ENCODE data around the gene ACLY. TPM values are rescaled to one million over a fixed set of nuclear protein-coding genes. Genes with fewer than 3 reads are reported as not detected.
A peak's percentile ranks its signal among the peaks of the same experiment; 100 is the strongest.

Gene ACLY
- total RNA-seq, 2 experiments from 2014 or later: 153 to 161 TPM

- CTCF ChIA-PET: no interaction called here
- H3K27ac Mint-ChIP-seq: peak overlapping the region; percentile 4
- intact Hi-C loops (cut with micrococcal nuclease): no loop called here
- DNase-seq: no peak
- peaks cover 27% of the 10 kb centered on the region for H3K36me3 Mint-ChIP-seq (ENCODE audit: low read depth)
- H3K27me3 Mint-ChIP-seq (ENCODE audit: low read depth): no peaks in the 10 kb centered on the region
- H3K4me1 Mint-ChIP-seq (ENCODE audit: low read depth): no peaks in the 10 kb centered on the region
- H3K9me3 Mint-ChIP-seq: no peaks in the 10 kb centered on the region
- no peak overlapping the region for H3K4me3 Mint-ChIP-seq
Observed at GRCh38 chr17:41906465-41907184, 12.1 kb downstream of the ACLY start.

DNA sequence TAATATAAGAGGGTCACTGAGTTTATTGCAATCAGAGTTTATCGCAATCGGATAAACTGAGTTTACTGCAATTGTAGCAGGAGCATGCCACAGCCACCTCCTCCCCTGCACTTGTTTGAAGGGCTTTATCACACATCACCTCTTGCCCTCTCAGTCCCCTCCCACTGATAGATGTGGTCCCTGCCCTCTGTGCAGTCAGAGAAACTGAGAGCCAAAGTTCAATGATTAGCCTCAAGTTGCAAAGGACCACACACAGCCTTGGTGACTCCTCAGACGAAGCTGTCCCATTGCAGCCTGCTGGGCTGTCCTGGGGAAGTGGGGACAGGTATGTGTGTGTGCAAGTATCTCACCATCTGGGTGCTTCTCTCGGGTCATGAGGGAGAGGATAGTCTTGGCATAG lies 13.6 kb downstream of the ACLY start:
- intact Hi-C loops (cut with micrococcal nuclease): no loop called here
- H3K36me3 Mint-ChIP-seq (ENCODE audit: low read depth): peaks cover 36% of the 10 kb centered on the region
- no peaks in the 10 kb centered on the region for H3K4me1 Mint-ChIP-seq (ENCODE audit: low read depth)
- no peaks in the 10 kb centered on the region for H3K9me3 Mint-ChIP-seq
- H3K27ac Mint-ChIP-seq: no peak overlapping the region
- no peaks in the 10 kb centered on the region for H3K27me3 Mint-ChIP-seq (ENCODE audit: low read depth)
- H3K4me3 Mint-ChIP-seq: no peak overlapping the region
- no peak for DNase-seq
- CTCF ChIA-PET: no interaction called here

DNA sequence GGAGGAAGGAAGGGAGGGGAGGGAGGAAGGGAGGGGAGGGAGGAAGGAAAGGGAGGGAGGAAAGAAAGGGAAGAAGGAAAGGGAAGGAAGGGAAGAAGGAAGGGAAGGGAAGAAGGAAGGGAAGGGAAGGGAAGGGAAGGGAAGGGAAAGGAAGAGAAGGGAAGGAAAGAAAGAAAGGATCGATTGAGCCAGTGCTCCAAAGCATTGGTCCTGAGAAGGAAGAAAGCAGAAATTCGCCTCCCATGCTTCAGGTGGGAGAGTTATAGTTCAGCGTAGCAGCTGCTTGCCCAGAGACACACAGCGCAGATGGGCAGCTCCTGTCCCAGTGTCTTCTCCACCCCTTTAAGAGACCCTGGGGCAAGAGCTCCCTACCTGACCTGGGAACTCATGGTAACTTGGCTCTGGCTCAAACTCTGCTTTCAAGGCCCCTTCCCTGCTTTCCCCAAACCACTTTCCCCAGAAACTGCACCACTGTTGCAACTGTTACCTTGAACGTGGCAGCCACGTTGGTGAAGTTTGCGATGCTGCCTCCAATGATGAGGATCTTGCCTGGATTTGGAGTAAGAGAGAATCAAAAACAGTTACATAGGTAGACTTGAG lies 14.4 kb downstream of the ACLY start:
- intact Hi-C loops (cut with micrococcal nuclease): no loop called here
- H3K4me1 Mint-ChIP-seq (ENCODE audit: low read depth): no peaks in the 10 kb centered on the region
- H3K36me3 Mint-ChIP-seq (ENCODE audit: low read depth): peaks cover 33% of the 10 kb centered on the region
- H3K9me3 Mint-ChIP-seq: no peaks in the 10 kb centered on the region
- no peaks in the 10 kb centered on the region for H3K27me3 Mint-ChIP-seq (ENCODE audit: low read depth)
- H3K4me3 Mint-ChIP-seq: no peak overlapping the region
- DNase-seq: no peak
- no peak overlapping the region for H3K27ac Mint-ChIP-seq
- CTCF ChIA-PET: no interaction called here

DNA sequence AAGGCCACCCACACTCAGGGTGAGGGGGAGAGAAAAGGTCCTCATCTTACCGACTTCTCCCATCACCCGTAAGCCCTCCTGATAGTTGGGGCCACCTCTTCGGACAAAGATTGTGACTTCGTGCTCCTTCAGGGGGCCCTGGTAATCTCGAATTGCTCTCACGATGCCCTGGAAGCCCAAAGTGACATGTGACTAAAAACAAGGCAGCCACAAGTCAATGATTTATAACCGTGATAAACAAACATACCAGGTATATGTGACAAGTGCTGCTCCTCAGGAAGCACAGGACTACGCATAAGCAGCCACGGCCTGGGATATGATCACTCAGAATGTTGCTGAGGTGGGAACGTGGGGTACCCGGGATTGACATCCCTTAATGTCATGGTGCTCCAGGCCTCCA lies 17.1 kb downstream of the ACLY start:
- H3K27me3 Mint-ChIP-seq (ENCODE audit: low read depth): no peaks in the 10 kb centered on the region
- no peak overlapping the region for H3K4me3 Mint-ChIP-seq
- H3K4me1 Mint-ChIP-seq (ENCODE audit: low read depth): no peaks in the 10 kb centered on the region
- H3K36me3 Mint-ChIP-seq (ENCODE audit: low read depth): peaks cover 41% of the 10 kb centered on the region
- intact Hi-C loops (cut with micrococcal nuclease): no loop called here
- H3K9me3 Mint-ChIP-seq: no peaks in the 10 kb centered on the region
- DNase-seq: no peak
- H3K27ac Mint-ChIP-seq: no peak overlapping the region
- CTCF ChIA-PET: no interaction called here

GRCh38 chr17:41896726-41897125 lies 22.0 kb downstream of the ACLY start:
- intact Hi-C loops (cut with micrococcal nuclease): no loop called here
- H3K27me3 Mint-ChIP-seq (ENCODE audit: low read depth): no peaks in the 10 kb centered on the region
- H3K36me3 Mint-ChIP-seq (ENCODE audit: low read depth): peaks cover 48% of the 10 kb centered on the region
- no peaks in the 10 kb centered on the region for H3K4me1 Mint-ChIP-seq (ENCODE audit: low read depth)
- no peak for DNase-seq
- CTCF ChIA-PET: no interaction called here
- no peak overlapping the region for H3K27ac Mint-ChIP-seq
- H3K4me3 Mint-ChIP-seq: no peak overlapping the region
- no peaks in the 10 kb centered on the region for H3K9me3 Mint-ChIP-seq

DNA sequence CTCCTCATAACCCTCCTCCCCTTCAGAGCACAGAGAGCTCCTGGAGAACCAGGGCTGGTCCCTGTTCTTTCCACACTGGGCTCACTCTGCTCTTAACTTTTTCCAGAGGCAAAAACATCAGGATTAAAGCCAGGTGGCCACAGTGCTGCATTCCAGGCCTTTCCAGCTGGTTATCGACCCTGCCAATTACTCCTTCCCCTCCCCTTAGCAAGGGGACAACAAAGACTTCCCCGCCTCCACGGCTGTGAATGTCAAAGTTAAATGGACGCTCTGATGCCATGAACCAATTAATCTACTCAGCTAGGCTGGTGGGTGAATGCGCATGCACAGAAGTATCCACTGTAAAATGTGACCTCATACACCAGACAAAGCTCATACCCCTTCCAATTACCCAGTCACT lies 23.1 kb downstream of the ACLY start:
- H3K27ac Mint-ChIP-seq: no peak overlapping the region
- H3K4me3 Mint-ChIP-seq: no peak overlapping the region
- DNase-seq: no peak
- H3K27me3 Mint-ChIP-seq (ENCODE audit: low read depth): no peaks in the 10 kb centered on the region
- no peaks in the 10 kb centered on the region for H3K4me1 Mint-ChIP-seq (ENCODE audit: low read depth)
- peaks cover 40% of the 10 kb centered on the region for H3K36me3 Mint-ChIP-seq (ENCODE audit: low read depth)
- intact Hi-C loops (cut with micrococcal nuclease): no loop called here
- CTCF ChIA-PET: no interaction called here
- H3K9me3 Mint-ChIP-seq: no peaks in the 10 kb centered on the region

DNA sequence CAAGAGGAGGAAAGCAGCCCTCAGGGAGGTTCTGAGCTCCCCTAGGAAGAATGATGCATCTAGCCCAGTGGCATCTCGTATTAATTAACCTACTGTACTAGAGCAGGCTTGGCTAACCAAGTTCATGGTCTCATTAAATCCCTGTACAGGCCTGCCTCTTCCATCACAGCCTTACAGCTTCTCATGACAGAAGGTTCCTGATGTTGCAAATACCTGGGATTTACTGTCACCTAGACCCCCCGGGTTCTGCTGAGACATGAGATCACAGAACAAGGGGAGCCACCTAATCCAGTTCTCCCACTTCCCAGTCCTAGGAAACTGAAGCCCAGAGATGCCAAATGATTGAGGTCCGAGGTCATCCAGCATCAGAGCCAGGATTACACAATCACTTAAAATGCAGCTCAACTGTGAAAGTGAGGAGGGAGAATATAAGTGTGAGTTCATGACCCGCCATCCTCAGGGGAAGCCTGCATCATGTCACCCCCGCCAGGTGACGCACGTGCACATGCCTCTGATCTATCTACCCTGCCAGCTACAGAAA lies 23.9 kb downstream of the ACLY start:
- no peak for DNase-seq
- Mint-ChIP-seq H3K27ac (no peak overlapping the region), H3K36me3 (ENCODE audit: low read depth) (peaks cover 41% of the 10 kb centered on the region), H3K27me3 (ENCODE audit: low read depth) (no peaks in the 10 kb centered on the region), H3K4me3 (no peak overlapping the region), H3K4me1 (ENCODE audit: low read depth) (no peaks in the 10 kb centered on the region), H3K9me3 (no peaks in the 10 kb centered on the region)
- intact Hi-C loops (cut with micrococcal nuclease): no loop called here
- CTCF ChIA-PET: interaction anchor here (0.7 kb wide), 1 partner anchor 97 kb away, joined by 3 read pairs; no protein-coding TSS in a partner anchor

DNA sequence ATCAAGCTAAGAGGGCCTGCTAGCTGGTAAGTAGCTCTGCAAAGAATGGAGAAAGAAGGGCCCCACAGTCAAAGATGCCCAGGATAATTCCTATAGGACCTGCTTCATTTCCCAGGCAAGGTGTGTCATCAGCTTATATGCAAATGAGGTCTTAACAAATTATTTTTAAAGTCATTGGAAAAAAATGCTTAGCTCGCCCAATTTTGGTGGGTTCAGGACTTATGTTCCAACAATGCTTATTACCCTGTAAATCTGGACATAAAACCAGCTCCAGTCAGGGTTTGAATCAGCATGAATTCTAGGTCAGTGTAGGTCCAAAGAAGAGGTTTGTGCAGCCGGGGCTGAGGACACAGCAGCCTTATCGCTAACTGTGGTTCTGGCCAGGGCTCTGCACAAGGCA lies 25.4 kb downstream of the ACLY start:
- CTCF ChIA-PET: no interaction called here
- DNase-seq: no peak
- H3K4me1 Mint-ChIP-seq (ENCODE audit: low read depth): no peaks in the 10 kb centered on the region
- no peaks in the 10 kb centered on the region for H3K27me3 Mint-ChIP-seq (ENCODE audit: low read depth)
- intact Hi-C loops (cut with micrococcal nuclease): no loop called here
- no peak overlapping the region for H3K27ac Mint-ChIP-seq
- no peaks in the 10 kb centered on the region for H3K9me3 Mint-ChIP-seq
- H3K36me3 Mint-ChIP-seq (ENCODE audit: low read depth): peaks cover 41% of the 10 kb centered on the region
- no peak overlapping the region for H3K4me3 Mint-ChIP-seq

- CTCF ChIA-PET: no interaction called here
- Mint-ChIP-seq H3K27me3 (ENCODE audit: low read depth) (no peaks in the 10 kb centered on the region), H3K4me3 (no peak overlapping the region), H3K9me3 (no peaks in the 10 kb centered on the region), H3K36me3 (ENCODE audit: low read depth) (peaks cover 41% of the 10 kb centered on the region), H3K4me1 (ENCODE audit: low read depth) (no peaks in the 10 kb centered on the region), H3K27ac (no peak overlapping the region)
- intact Hi-C loops (cut with micrococcal nuclease): no loop called here
- DNase-seq: no peak
Observed at GRCh38 chr17:41892021-41892376, 26.8 kb downstream of the ACLY start.

GRCh38 chr17:41891135-41892020 lies 27.4 kb downstream of the ACLY start:
- no peaks in the 10 kb centered on the region for H3K9me3 Mint-ChIP-seq
- intact Hi-C loops (cut with micrococcal nuclease): no loop called here
- no peaks in the 10 kb centered on the region for H3K4me1 Mint-ChIP-seq (ENCODE audit: low read depth)
- peaks cover 39% of the 10 kb centered on the region for H3K36me3 Mint-ChIP-seq (ENCODE audit: low read depth)
- no peak overlapping the region for H3K27ac Mint-ChIP-seq
- H3K27me3 Mint-ChIP-seq (ENCODE audit: low read depth): no peaks in the 10 kb centered on the region
- H3K4me3 Mint-ChIP-seq: no peak overlapping the region
- DNase-seq: no peak
- CTCF ChIA-PET: interaction anchor here (0.6 kb wide), 1 partner anchor 36 kb away, joined by 4 read pairs; no protein-coding TSS in a partner anchor

DNA sequence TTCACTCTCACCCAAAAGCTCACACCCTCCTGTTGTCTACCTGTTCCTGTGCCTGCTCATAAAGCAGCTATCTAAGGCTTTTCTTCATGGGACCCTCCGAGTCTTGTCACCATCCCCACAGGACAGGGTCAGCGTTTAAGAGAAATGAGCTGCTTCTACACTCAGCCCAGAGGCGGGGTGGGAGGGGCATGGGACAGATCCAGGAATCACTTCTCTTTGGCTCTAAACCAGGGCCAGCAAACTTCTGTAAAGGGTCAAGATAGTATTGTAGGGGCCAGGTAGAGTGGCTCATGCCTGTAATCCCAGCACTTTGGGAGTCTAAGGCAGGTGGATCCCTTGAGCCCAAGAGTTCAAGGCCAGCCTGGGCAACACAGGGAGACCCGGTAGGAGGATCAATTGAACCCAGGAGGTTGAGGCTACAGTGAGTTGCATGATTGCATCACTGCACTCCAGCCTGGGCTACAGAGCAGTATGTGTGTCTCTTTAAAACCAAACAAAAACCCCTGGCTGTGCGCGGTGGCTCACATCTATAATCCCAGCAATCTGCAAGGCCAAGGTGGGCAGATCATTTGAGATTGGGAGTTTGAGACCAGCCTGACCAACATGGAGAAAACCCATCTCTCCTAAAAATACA lies 30.3 kb downstream of the ACLY start:
- H3K4me1 Mint-ChIP-seq (ENCODE audit: low read depth): no peaks in the 10 kb centered on the region
- no peaks in the 10 kb centered on the region for H3K9me3 Mint-ChIP-seq
- CTCF ChIA-PET: interaction anchor here (1.3 kb wide), 1 partner anchor 87 kb away, joined by 3 read pairs; no protein-coding TSS in a partner anchor
- peaks cover 44% of the 10 kb centered on the region for H3K36me3 Mint-ChIP-seq (ENCODE audit: low read depth)
- H3K27ac Mint-ChIP-seq: no peak overlapping the region
- intact Hi-C loops (cut with micrococcal nuclease): loop anchor here (5.0 kb wide), 1 partner anchor 151 kb away; no protein-coding TSS in a partner anchor
- H3K4me3 Mint-ChIP-seq: no peak overlapping the region
- H3K27me3 Mint-ChIP-seq (ENCODE audit: low read depth): no peaks in the 10 kb centered on the region
- DNase-seq: no peak

DNA sequence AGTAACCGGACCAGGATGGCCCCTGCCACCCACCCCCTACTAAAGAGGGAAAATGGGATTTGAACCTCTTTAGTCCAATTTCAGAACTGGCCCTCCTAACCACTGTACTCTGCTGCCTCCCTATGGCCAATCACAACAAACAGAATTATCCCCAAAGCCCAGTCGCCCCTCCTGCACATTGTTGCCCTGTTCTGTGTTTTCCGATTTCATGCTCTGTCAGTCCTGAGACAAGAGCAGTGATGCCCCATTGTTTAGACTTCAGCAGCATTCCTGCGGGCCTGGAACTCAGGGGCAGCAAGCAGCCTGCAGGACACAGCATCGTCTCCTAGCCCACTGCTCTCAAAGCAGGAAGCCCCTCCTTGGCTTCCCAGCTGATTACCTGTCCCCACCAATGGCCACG lies 33.0 kb downstream of the ACLY start:
- intact Hi-C loops (cut with micrococcal nuclease): loop anchor here (5.0 kb wide), 1 partner anchor 148 kb away; no protein-coding TSS in a partner anchor
- Mint-ChIP-seq H3K4me3 (no peak overlapping the region), H3K27me3 (ENCODE audit: low read depth) (no peaks in the 10 kb centered on the region), H3K36me3 (ENCODE audit: low read depth) (peaks cover 42% of the 10 kb centered on the region), H3K4me1 (ENCODE audit: low read depth) (no peaks in the 10 kb centered on the region), H3K27ac (no peak overlapping the region), H3K9me3 (no peaks in the 10 kb centered on the region)
- CTCF ChIA-PET: no interaction called here
- no peak for DNase-seq
